ENCODE measurements around the gene PRKAR2A. TPM values are rescaled to one million over a fixed set of nuclear protein-coding genes. Genes with fewer than 3 reads are reported as not detected.
"Not testable (repeated sequence)": the region's sequence is repeated elsewhere in the genome, so short reads cannot be mapped to it uniquely, and the experiment has no call there.

Gene PRKAR2A
- total RNA-seq, 3 donors from 2014 or later (not counting 1 experiment from before 2014, with no cell fraction given) = 40.5 to 43.5 (median 42.7) TPM

DNA sequence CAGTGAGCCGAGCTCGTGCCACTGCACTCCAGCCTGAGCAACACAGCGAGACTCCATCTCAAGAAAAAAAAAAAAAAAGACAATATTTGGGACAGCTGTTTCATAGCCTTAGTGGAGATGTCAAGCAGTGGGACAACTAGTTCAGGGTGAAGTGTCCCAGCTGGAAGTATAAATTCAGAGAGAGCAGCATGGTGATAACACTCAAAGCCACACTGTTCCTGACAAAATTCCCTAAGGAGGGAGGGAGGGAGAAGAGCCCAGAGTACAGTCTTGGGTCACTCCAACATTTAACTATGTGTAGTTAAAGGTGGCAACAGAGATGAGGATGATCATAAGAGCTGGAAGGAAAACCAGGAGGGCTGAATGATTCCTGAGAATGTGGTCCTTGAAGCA lies 109.5 kb downstream of the PRKAR2A start:
- intact Hi-C loops (cut with micrococcal nuclease) = no loop called here
- 100% methylated on average over 3 of the region's 3 CpGs for WGBS (ENCODE audit: insufficient coverage)

DNA sequence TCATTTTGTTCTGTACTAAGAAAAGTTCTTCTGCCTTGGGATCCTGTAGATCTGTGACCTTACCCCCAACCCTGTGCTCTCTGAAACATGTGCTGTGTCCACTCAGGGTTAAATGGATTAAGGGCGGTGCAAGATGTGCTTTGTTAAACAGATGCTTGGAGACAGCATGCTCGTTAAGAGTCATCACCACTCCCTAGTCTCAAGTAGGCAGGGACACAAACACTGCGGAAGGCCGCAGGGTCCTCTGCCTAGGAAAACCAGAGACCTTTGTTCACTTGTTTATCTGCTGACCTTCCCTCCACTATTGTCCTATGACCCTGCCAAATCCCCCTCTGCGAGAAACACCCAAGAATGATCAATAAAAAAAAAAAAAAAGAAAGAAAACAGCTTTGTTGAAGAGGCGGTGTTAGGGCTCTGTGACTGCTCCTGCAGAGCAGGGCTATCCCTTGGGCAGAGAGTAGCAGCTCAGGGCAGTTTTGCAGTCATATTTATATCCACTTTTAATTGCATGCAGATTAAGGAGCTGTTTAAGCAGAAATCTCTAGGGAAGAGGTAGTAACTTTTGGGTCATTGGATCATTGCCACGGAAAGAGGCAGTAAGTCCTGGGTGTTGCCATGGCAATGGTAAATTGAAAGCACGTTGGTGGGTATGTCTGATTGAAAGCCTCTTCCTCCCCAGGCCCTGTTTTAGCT lies 112.5 kb downstream of the PRKAR2A start:
- H3K27ac ChIP-seq (ENCODE audit: low read length); H3K4me1 ChIP-seq (ENCODE audit: control insufficient read depth, insufficient read depth, low read length); ATAC-seq; H3K4me1 Mint-ChIP-seq; H3K36me3 ChIP-seq (ENCODE audit: control insufficient read depth, insufficient read depth, low read length); intact Hi-C loops (cut with micrococcal nuclease); H3K27me3 Mint-ChIP-seq (ENCODE audit: low read depth in 2 of 2); H3K27me3 ChIP-seq (ENCODE audit: control insufficient read depth, insufficient read depth, low read length); DNase-seq; H3K4me3 ChIP-seq (ENCODE audit: low read length); H3K9me3 Mint-ChIP-seq; H3K9me3 ChIP-seq (ENCODE audit: control insufficient read depth, insufficient read depth, low read length); H3K4me3 Mint-ChIP-seq; H3K36me3 Mint-ChIP-seq; H3K27ac Mint-ChIP-seq: not testable (repeated sequence)
- 57% methylated on average over 4 of the region's 8 CpGs for WGBS (ENCODE audit: insufficient coverage)

More for the DNA sequence above, 109.5 kb downstream of the PRKAR2A start:
- Histone ChIP-seq H3K27me3 (ENCODE audit: control insufficient read depth, insufficient read depth, low read length) (no peaks in the 10 kb centered on the region), H3K36me3 (ENCODE audit: control insufficient read depth, insufficient read depth, low read length) (no peaks in the 10 kb centered on the region), H3K4me3 (ENCODE audit: low read length) (no peak overlapping the region), H3K27ac (ENCODE audit: low read length) (no peak overlapping the region), H3K4me1 (ENCODE audit: control insufficient read depth, insufficient read depth, low read length) (peaks cover 6% of the 10 kb centered on the region), H3K9me3 (ENCODE audit: control insufficient read depth, insufficient read depth, low read length) (no peaks in the 10 kb centered on the region)
- H3K27ac Mint-ChIP-seq = no peak overlapping the region
- no peaks in the 10 kb centered on the region for H3K36me3 Mint-ChIP-seq
- H3K27me3 Mint-ChIP-seq (ENCODE audit: low read depth in 2 of 2) = no peaks in the 10 kb centered on the region
- H3K4me1 Mint-ChIP-seq = no peaks in the 10 kb centered on the region
- ATAC-seq = no peak
- no peaks in the 10 kb centered on the region for H3K9me3 Mint-ChIP-seq
- no peak for DNase-seq
- TF ChIP-seq, protein P1, sequence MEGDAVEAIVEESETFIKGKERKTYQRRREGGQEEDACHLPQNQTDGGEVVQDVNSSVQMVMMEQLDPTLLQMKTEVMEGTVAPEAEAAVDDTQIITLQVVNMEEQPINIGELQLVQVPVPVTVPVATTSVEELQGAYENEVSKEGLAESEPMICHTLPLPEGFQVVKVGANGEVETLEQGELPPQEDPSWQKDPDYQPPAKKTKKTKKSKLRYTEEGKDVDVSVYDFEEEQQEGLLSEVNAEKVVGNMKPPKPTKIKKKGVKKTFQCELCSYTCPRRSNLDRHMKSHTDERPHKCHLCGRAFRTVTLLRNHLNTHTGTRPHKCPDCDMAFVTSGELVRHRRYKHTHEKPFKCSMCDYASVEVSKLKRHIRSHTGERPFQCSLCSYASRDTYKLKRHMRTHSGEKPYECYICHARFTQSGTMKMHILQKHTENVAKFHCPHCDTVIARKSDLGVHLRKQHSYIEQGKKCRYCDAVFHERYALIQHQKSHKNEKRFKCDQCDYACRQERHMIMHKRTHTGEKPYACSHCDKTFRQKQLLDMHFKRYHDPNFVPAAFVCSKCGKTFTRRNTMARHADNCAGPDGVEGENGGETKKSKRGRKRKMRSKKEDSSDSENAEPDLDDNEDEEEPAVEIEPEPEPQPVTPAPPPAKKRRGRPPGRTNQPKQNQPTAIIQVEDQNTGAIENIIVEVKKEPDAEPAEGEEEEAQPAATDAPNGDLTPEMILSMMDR (IDR thresholded peaks at IDR 0.05) = no peak
- H3K4me3 Mint-ChIP-seq = no peak overlapping the region

DNA sequence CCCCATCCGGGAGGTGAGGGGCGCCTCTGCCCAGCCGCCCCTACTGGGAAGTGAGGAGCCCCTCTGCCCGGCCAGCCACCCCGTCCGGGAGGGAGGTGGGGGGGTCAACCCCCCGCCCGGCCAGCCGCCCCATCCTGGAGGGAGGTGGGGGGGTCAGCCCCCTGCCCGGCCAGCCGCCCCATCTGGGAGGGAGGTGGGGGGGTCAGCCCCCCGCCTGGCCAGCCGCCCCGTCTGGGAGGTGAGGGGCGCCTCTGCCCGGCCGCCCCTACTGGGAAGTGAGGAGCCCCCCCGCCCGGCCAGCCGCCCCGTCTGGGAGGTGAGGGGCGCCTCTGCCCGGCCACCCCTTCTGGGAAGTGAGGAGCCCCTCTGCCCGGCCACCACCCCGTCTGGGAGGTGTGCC lies 113.1 kb downstream of the PRKAR2A start:
- DNase-seq; H3K27ac Mint-ChIP-seq; H3K4me1 Mint-ChIP-seq; H3K36me3 ChIP-seq (ENCODE audit: control insufficient read depth, insufficient read depth, low read length); H3K4me1 ChIP-seq (ENCODE audit: control insufficient read depth, insufficient read depth, low read length); H3K27ac ChIP-seq (ENCODE audit: low read length); H3K9me3 ChIP-seq (ENCODE audit: control insufficient read depth, insufficient read depth, low read length); ATAC-seq; H3K36me3 Mint-ChIP-seq; H3K9me3 Mint-ChIP-seq; intact Hi-C loops (cut with micrococcal nuclease); H3K4me3 Mint-ChIP-seq; H3K27me3 ChIP-seq (ENCODE audit: control insufficient read depth, insufficient read depth, low read length); H3K4me3 ChIP-seq (ENCODE audit: low read length); H3K27me3 Mint-ChIP-seq (ENCODE audit: low read depth in 2 of 2): not testable (repeated sequence)
- WGBS (ENCODE audit: insufficient coverage) = 87% methylated on average over 4 of the region's 25 CpGs

DNA sequence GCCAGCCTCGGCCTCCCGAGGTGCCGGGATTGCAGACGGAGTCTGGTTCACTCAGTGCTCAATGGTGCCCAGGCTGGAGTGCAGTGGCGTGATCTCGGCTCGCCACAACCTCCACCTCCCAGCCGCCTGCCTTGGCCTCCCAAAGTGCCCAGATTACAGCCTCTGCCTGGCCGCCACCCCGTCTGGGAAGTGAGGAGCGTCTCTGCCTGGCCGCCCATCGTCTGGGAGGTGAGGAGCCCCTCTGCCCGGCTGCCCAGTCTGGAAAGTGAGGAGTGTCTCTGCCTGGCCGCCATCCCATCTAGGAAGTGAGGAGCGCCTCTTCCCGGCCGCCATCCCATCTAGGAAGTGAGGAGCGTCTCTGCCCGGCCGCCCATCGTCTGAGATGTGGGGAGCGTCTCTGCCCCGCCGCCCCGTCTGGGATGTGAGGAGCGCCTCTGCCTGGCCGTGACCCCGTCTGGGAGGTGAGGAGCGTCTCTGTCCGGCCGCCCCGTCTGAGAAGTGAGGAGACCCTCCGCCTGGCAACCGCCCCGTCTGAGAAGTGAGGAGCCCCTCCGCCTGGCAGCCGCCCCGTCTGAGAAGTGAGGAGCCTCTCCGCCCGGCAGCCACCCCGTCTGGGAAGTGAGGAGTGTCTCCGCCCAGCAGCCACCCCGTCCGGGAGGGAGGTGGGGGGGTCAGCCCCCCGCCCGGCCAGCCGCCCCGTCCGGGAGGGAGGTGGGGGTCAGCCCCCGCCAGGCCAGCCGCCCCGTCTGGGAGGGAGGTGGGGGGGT lies 113.7 kb downstream of the PRKAR2A start:
- ATAC-seq; H3K27ac ChIP-seq (ENCODE audit: low read length); H3K27ac Mint-ChIP-seq; H3K36me3 ChIP-seq (ENCODE audit: control insufficient read depth, insufficient read depth, low read length); H3K36me3 Mint-ChIP-seq; H3K27me3 Mint-ChIP-seq (ENCODE audit: low read depth in 2 of 2); H3K9me3 Mint-ChIP-seq; H3K4me3 ChIP-seq (ENCODE audit: low read length); H3K4me1 ChIP-seq (ENCODE audit: control insufficient read depth, insufficient read depth, low read length); H3K4me3 Mint-ChIP-seq; H3K9me3 ChIP-seq (ENCODE audit: control insufficient read depth, insufficient read depth, low read length); H3K27me3 ChIP-seq (ENCODE audit: control insufficient read depth, insufficient read depth, low read length); intact Hi-C loops (cut with micrococcal nuclease); H3K4me1 Mint-ChIP-seq; DNase-seq: not testable (repeated sequence)
- WGBS (ENCODE audit: insufficient coverage) = 97% methylated on average over 6 of the region's 53 CpGs

DNA sequence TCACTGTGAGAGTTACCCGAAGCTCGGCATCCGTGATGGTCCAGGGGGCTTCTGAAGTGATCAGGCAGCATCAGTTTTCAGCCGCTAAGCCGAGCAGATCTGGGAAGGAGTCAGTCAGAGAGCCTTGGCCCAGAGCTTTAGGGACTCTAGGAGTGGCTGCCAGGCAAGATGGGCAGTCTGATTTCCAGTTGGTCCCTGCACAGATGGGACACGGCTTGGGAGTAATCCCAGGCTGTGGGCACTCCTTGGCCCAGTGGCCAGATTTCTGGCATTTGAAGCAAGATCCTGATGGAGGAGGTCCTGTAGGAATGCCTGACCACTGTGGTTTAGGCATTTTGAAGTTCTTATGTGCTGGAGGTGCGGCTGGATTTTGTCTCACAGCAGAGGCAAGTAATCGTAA lies 120.2 kb downstream of the PRKAR2A start:
- Histone ChIP-seq H3K27me3 (ENCODE audit: control insufficient read depth, insufficient read depth, low read length) (no peaks in the 10 kb centered on the region), H3K9me3 (ENCODE audit: control insufficient read depth, insufficient read depth, low read length) (peaks cover 6% of the 10 kb centered on the region), H3K36me3 (ENCODE audit: control insufficient read depth, insufficient read depth, low read length) (no peaks in the 10 kb centered on the region), H3K4me3 (ENCODE audit: low read length) (no peak overlapping the region), H3K27ac (ENCODE audit: low read length) (no peak overlapping the region), H3K4me1 (ENCODE audit: control insufficient read depth, insufficient read depth, low read length) (no peaks in the 10 kb centered on the region)
- no peak for ATAC-seq
- H3K9me3 Mint-ChIP-seq = no peaks in the 10 kb centered on the region
- peaks cover 0 to 3% of the 10 kb centered on the region in 2 donors for H3K27me3 Mint-ChIP-seq (ENCODE audit: low read depth in 2 of 2)
- intact Hi-C loops (cut with micrococcal nuclease) = no loop called here
- H3K4me3 Mint-ChIP-seq = no peak overlapping the region
- H3K4me1 Mint-ChIP-seq = no peaks in the 10 kb centered on the region
- no peak overlapping the region for H3K27ac Mint-ChIP-seq
- WGBS (ENCODE audit: insufficient coverage) = 94% methylated on average over 8 of the region's 8 CpGs
- TF ChIP-seq, protein P1 (IDR thresholded peaks at IDR 0.05) = no peak
- no peaks in the 10 kb centered on the region for H3K36me3 Mint-ChIP-seq
- no peak for DNase-seq

DNA sequence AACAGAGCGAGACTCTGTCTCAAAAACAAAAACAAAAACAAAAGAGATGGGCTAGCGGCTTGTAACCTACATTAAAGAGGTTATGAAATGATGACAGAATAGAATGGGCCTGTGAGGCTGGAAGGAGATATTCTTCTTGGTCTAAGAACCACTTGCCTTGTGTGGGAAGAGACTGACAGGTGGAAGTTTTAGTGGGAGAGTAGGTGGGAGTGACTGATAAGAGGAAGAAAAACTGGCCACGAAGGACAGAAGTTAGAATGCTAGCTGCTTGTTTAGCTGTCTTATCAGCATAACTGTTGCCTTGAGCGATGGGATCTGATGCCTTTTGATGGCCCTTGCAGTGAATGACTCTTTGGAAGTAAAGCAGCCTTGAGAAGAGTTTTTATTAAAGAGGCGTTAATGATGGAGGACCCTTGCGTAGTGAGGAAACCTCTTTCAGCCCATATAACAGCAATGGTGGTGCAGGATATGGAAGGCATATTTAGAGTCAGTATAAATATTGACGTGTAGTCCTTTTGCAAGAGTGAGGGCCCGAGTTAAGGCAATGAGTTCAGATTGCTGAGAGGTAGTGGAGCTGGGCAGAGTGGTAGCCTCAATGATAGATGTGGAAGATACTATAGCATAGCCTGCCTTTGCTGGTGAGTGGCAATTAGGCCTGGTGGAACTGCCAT lies 122.4 kb downstream of the PRKAR2A start:
- not testable (repeated sequence) for H3K4me1 Mint-ChIP-seq, H3K27ac Mint-ChIP-seq
- 93% methylated on average over 8 of the region's 8 CpGs for WGBS (ENCODE audit: insufficient coverage)

More for the DNA sequence above, 122.4 kb downstream of the PRKAR2A start:
- H3K27me3 Mint-ChIP-seq (ENCODE audit: low read depth in 2 of 2); H3K4me3 Mint-ChIP-seq; H3K9me3 ChIP-seq (ENCODE audit: control insufficient read depth, insufficient read depth, low read length); H3K36me3 Mint-ChIP-seq; H3K9me3 Mint-ChIP-seq; H3K4me1 ChIP-seq (ENCODE audit: control insufficient read depth, insufficient read depth, low read length); H3K4me3 ChIP-seq (ENCODE audit: low read length); H3K27me3 ChIP-seq (ENCODE audit: control insufficient read depth, insufficient read depth, low read length); intact Hi-C loops (cut with micrococcal nuclease); DNase-seq; ATAC-seq; H3K36me3 ChIP-seq (ENCODE audit: control insufficient read depth, insufficient read depth, low read length); H3K27ac ChIP-seq (ENCODE audit: low read length): not testable (repeated sequence)

Data from natural killer cell (primary cell).